GM21515 (cell line): ENCODE measurements around the gene TTC32.
A peak's percentile ranks its signal among the peaks of the same experiment; 100 is the strongest.

ENCODE experiments used
- ATAC-seq: cut with Tn5 transposase; IDR thresholded peaks from one replicate; pipeline ENCODE4 v1.9.1; 2021; ENCODE audit not compliant: unreplicated experiment

The TTC32 gene

GRCh38 chr2:19878268-19879046, 23.3 kb downstream of the TTC32 start:
- no peak for ATAC-seq

GRCh38 chr2:19876751-19877150, 25.0 kb downstream of the TTC32 start:
- ATAC-seq = no peak

- ATAC-seq = no peak
Observed at GRCh38 chr2:19875280-19875679, 26.5 kb downstream of the TTC32 start.

GRCh38 chr2:19874726-19875125, 27.1 kb downstream of the TTC32 start:
- no peak for ATAC-seq

GRCh38 chr2:19873014-19873413, 28.8 kb downstream of the TTC32 start:
- no peak for ATAC-seq

- no peak for ATAC-seq
Observed at GRCh38 chr2:19872302-19872701, 29.5 kb downstream of the TTC32 start.

- ATAC-seq = no peak
Observed at GRCh38 chr2:19871836-19872235, 29.9 kb downstream of the TTC32 start.

- ATAC-seq = no peak
Observed at GRCh38 chr2:19870792-19871191, 31.0 kb downstream of the TTC32 start.

- peak; percentile 87 for ATAC-seq
Observed at GRCh38 chr2:19868701-19869580, 32.8 kb downstream of the TTC32 start.

GRCh38 chr2:19868224-19868623, 33.6 kb downstream of the TTC32 start:
- ATAC-seq = peak; percentile 9

GRCh38 chr2:19866771-19867170, 35.0 kb downstream of the TTC32 start:
- no peak for ATAC-seq

- ATAC-seq = no peak
Observed at GRCh38 chr2:19865151-19865550, 36.6 kb downstream of the TTC32 start.

- no peak for ATAC-seq
Observed at GRCh38 chr2:19864381-19864780, 37.4 kb downstream of the TTC32 start.

GRCh38 chr2:19863303-19864041, 38.3 kb downstream of the TTC32 start:
- peak; percentile 79 for ATAC-seq

GRCh38 chr2:19861813-19862212, 40.0 kb downstream of the TTC32 start:
- no peak for ATAC-seq

- ATAC-seq = no peak
Observed at GRCh38 chr2:19860022-19860421, 41.8 kb downstream of the TTC32 start.

GRCh38 chr2:19859565-19859964, 42.2 kb downstream of the TTC32 start:
- no peak for ATAC-seq

GRCh38 chr2:19857806-19858205, 44.0 kb downstream of the TTC32 start:
- ATAC-seq = no peak

GRCh38 chr2:19857100-19857499, 44.7 kb downstream of the TTC32 start:
- ATAC-seq = no peak

- no peak for ATAC-seq
Observed at GRCh38 chr2:19855542-19856431, 46.0 kb downstream of the TTC32 start.
